ENCODE measurements around the gene HSP90B1. TPM values are rescaled to one million over a fixed set of nuclear protein-coding genes. Genes with fewer than 3 reads are reported as not detected.

HSP90B1 gene
- total RNA-seq, 1 donor from 2014 or later, result 802 TPM

- Mint-ChIP-seq H3K27ac (peak overlapping the region; percentile 99), H3K9me3 (ENCODE audit: low read depth) (no peaks in the 10 kb centered on the region), H3K36me3 (ENCODE audit: insufficient read depth) (peaks cover 6% of the 10 kb centered on the region), H3K27me3 (no peaks in the 10 kb centered on the region), H3K4me3 (ENCODE audit: low read depth) (peak overlapping the region; percentile 96), H3K4me1 (ENCODE audit: low read depth) (peaks cover 32% of the 10 kb centered on the region)
- no peak for TF ChIP-seq CTCF (IDR thresholded peaks at IDR 0.05; ENCODE audit: unreplicated experiment)
- no peak for DNase-seq (ENCODE audit: low spot score, unreplicated experiment)
Observed at GRCh38 chr12:103964805-103965204, 34.6 kb downstream of the HSP90B1 start.

- H3K4me1 Mint-ChIP-seq (ENCODE audit: low read depth), result peaks cover 32% of the 10 kb centered on the region
- H3K4me3 Mint-ChIP-seq (ENCODE audit: low read depth), result peak overlapping the region; percentile 96
- no peaks in the 10 kb centered on the region for H3K9me3 Mint-ChIP-seq (ENCODE audit: low read depth)
- H3K36me3 Mint-ChIP-seq (ENCODE audit: insufficient read depth), result peaks cover 6% of the 10 kb centered on the region
- no peak for TF ChIP-seq CTCF (IDR thresholded peaks at IDR 0.05; ENCODE audit: unreplicated experiment)
- DNase-seq (ENCODE audit: low spot score, unreplicated experiment), result no peak
- no peaks in the 10 kb centered on the region for H3K27me3 Mint-ChIP-seq
- H3K27ac Mint-ChIP-seq, result peak overlapping the region; percentile 99
Observed at GRCh38 chr12:103965255-103965589, 35.0 kb downstream of the HSP90B1 start.

GRCh38 chr12:103965590-103966504, 35.6 kb downstream of the HSP90B1 start, which contains the start of gene TDG:
Gene TDG, plus strand, starts transcription at chr12:103965872. Its CDS starts 166 bp downstream, at chr12:103966038.
- Mint-ChIP-seq H3K36me3 (ENCODE audit: insufficient read depth) (peaks cover 6% of the 10 kb centered on the region), H3K4me1 (ENCODE audit: low read depth) (peaks cover 32% of the 10 kb centered on the region), H3K27ac (peak within 1 kb of the TSS; percentile 99), H3K9me3 (ENCODE audit: low read depth) (no peaks in the 10 kb centered on the region), H3K4me3 (ENCODE audit: low read depth) (peak within 1 kb of the TSS; percentile 96), H3K27me3 (no peaks in the 10 kb centered on the region)
- peak; percentile 93 for DNase-seq (ENCODE audit: low spot score, unreplicated experiment)
- TF ChIP-seq CTCF (IDR thresholded peaks at IDR 0.05; ENCODE audit: unreplicated experiment), result peak; percentile 38

- TF ChIP-seq CTCF (IDR thresholded peaks at IDR 0.05; ENCODE audit: unreplicated experiment), result no peak
- peak overlapping the region; percentile 96 for H3K4me3 Mint-ChIP-seq (ENCODE audit: low read depth)
- H3K4me1 Mint-ChIP-seq (ENCODE audit: low read depth), result peaks cover 32% of the 10 kb centered on the region
- no peaks in the 10 kb centered on the region for H3K27me3 Mint-ChIP-seq
- DNase-seq (ENCODE audit: low spot score, unreplicated experiment), result no peak
- H3K9me3 Mint-ChIP-seq (ENCODE audit: low read depth), result no peaks in the 10 kb centered on the region
- H3K27ac Mint-ChIP-seq, result peak overlapping the region; percentile 99
- H3K36me3 Mint-ChIP-seq (ENCODE audit: insufficient read depth), result peaks cover 6% of the 10 kb centered on the region
Observed at GRCh38 chr12:103966736-103967135, 36.5 kb downstream of the HSP90B1 start.

- H3K4me3 Mint-ChIP-seq (ENCODE audit: low read depth), result no peak overlapping the region
- peaks cover 26% of the 10 kb centered on the region for H3K4me1 Mint-ChIP-seq (ENCODE audit: low read depth)
- peaks cover 10% of the 10 kb centered on the region for H3K36me3 Mint-ChIP-seq (ENCODE audit: insufficient read depth)
- H3K9me3 Mint-ChIP-seq (ENCODE audit: low read depth), result no peaks in the 10 kb centered on the region
- no peak for TF ChIP-seq CTCF (IDR thresholded peaks at IDR 0.05; ENCODE audit: unreplicated experiment)
- DNase-seq (ENCODE audit: low spot score, unreplicated experiment), result no peak
- H3K27me3 Mint-ChIP-seq, result no peaks in the 10 kb centered on the region
- peak overlapping the region; percentile 30 for H3K27ac Mint-ChIP-seq
Observed at GRCh38 chr12:103969391-103969790, 39.2 kb downstream of the HSP90B1 start.
